Measurements from ENCODE around the gene NOC2L.
A peak's percentile ranks its signal among the peaks of the same experiment; 100 is the strongest.
"Not testable (repeated sequence)": the region's sequence is repeated elsewhere in the genome, so short reads cannot be mapped to it uniquely, and the experiment has no call there.

Gene NOC2L

GRCh38 chr1:906600-907420 is 52.2 kb downstream of the NOC2L start:
- no peak for TF ChIP-seq POLR2A (IDR thresholded peaks at IDR 0.05; ENCODE audit: low read depth, low read length)
- DNase-seq (ENCODE audit: insufficient read length, low spot score), result peak; percentile 30
- FAIRE-seq, result peak; percentile 61

DNA sequence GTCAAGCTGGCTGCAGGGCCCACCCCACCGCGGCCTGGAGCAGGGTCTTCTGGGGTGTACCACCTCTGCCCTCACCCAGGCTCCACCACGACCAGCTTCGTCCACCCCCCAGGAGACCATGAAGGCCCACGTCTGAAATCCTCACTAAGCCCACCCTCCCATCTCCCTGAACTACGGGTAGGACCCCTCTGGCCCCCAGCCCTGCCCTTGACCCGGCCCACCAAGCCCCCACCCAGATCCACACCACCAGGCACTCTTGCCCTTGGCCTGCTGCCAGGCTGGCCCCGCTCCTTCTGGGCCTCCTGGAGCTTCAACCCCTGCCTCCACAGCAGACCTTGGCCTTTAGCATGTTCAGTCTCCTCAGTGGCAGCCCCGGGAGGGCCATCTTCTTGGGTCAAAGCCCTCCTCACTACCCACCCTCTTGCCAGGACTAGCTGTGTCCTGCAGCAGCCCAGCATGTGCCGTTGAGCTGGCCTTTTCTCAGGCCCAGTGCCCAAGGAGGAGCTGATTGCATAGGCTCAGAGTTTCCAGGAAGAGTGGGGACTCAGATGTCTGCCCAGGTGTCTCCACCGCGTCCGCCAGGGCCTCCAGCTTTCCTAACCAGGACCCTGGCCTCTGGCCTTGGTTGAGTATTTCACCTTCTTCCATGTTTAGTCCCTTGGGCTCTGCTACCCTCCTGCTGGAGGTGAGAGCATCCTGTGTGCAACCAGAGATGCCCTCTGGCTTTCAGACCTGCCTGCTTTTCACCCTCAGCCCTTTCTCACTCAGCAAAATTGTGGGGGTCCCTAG is 53.1 kb downstream of the NOC2L start:
- TF ChIP-seq POLR2A (IDR thresholded peaks at IDR 0.05; ENCODE audit: low read depth, low read length), result no peak
- peak; percentile 24 for DNase-seq (ENCODE audit: insufficient read length, low spot score)
- no peak for FAIRE-seq

DNA sequence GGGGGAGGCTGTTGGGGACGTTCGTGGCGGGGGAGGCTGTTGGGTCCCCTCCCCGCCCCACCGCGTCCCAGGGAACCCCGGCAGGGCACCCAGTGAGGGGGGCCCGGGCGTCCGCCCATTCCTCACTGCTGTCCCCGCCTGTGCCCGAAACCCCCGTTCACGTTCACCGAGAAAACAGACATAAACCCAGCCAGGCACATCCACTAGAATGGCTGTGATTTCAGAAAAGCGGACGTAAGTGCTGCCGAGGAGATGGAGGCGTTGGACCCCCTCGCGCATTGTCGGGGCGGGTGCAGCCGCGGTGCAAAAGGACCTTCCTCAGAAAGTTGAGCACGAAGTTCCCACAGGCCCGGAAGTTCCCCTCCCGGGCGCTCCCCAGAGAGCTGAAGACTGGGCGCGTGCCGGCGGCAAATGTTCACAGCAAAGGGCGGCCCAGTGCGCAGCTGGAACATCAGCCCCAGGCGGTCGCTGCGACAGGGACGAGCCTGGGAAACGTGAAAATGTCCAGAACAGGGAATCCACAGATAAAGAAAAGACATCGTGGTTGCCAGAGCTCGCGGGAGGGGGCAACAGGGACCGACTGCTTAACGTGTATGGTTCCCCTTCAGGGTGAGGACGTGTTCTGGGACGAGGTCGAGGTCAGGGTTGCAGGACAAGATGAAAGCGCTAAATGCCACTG is 53.8 kb downstream of the NOC2L start:
- no peak for DNase-seq (ENCODE audit: insufficient read length, low spot score)
- no peak for FAIRE-seq
- TF ChIP-seq POLR2A (IDR thresholded peaks at IDR 0.05; ENCODE audit: low read depth, low read length), result no peak

DNA sequence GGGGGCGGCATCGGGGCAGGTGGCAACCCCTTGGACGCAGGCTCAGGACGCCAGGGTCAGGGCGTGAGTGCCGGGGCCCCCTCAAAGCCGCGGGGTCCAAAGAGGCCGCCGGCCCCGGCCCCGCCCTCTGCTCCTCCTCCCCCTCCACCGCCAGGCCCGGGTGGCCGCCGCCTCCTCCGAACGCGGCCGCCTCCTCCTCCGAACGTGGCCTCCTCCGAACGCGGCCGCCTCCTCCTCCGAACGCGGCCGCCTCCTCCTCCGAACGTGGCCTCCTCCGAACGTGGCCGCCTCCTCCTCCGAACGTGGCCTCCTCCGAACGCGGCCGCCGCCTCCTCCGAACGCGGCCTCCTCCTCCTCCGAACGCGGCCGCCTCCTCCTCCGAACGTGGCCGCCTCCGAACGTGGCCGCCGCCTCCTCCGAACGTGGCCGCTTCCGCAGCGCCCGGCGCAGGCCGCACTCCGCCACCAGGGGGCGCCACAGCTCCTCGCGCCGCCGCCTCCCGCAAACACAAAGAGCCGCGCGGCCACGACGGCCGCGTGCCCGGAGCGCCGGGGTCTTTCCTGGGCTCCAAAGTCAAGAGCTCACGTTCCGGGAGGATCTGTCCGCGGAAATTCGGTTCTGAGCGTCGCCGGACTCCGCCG is 54.6 kb downstream of the NOC2L start:
- FAIRE-seq (no peak), DNase-seq (ENCODE audit: insufficient read length, low spot score) (peak; percentile 57)
- TF ChIP-seq POLR2A (IDR thresholded peaks at IDR 0.05; ENCODE audit: low read depth, low read length), result no peak

DNA sequence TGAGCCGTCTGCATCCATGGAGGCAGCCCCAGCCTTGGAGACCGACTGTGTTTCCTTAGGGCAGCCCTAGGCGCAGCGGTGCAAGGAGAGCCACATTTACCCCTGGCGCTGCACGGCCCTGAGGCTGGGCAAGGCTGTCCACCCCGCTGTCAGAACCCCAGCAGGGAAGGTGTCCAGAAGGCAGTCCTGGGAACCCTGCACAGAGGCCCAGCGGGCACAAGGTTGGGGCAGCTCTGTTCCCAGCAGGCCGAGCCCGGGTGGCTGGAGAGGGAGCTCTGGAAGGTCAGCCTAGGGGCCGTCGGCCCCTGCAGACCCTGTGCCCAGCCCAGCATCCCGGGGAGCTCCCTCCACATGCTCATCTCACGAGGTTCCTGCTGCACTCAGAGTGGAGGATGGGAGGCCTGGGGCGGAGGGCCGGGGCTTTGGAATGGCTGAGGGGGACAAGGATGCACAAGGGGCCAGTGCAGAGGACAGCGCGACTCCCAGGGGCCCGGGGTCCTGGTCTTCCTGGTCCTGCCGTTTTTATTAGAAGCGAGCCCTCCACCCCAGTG is 55.3 kb downstream of the NOC2L start:
- FAIRE-seq, result no peak
- no peak for TF ChIP-seq POLR2A (IDR thresholded peaks at IDR 0.05; ENCODE audit: low read depth, low read length)
- peak; percentile 1 for DNase-seq (ENCODE audit: insufficient read length, low spot score)

- FAIRE-seq, result no peak
- no peak for TF ChIP-seq POLR2A (IDR thresholded peaks at IDR 0.05; ENCODE audit: low read depth, low read length)
- no peak for DNase-seq (ENCODE audit: insufficient read length, low spot score)
Observed at GRCh38 chr1:903305-903704, 55.8 kb downstream of the NOC2L start.

- no peak for TF ChIP-seq POLR2A (IDR thresholded peaks at IDR 0.05; ENCODE audit: low read depth, low read length)
- DNase-seq (ENCODE audit: insufficient read length, low spot score), result no peak
- no peak for FAIRE-seq
Observed at GRCh38 chr1:902802-903201, 56.3 kb downstream of the NOC2L start.

DNA sequence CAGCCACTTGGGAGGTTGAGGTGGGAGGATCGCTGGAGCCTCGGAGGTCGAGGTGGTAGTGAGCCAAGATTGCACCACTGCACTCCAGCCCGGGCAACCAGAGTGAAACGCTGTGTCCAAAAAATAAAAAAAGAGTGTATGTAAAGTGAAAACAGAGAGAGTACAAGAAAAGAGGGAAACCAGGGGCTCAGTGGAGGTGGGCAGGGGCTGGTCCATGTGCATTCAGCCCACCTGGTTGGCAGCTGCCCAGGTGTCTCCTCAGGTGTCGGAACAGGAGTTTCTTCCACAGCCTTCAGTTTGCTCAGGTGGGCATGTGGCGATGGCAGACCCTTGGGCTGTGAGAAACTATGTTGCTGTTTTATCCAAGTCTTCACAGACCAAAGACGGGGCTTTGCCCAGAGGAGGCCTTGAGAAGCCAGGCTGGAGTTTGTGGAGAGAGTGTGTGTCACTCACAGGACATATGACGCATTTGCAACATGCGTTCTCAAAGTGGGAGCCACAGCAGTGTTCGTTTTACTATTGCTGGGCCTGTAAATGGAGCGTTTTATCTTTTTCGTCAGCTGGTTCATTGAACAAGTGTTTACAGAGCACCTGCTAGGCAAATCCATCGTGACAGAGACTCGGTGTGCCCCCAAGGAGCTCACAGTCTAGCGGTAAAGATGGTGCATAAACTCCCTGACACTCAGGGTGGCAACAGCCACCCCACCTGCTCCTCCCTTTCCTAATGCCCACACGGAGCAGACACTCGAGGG is 57.8 kb downstream of the NOC2L start:
- no peak for FAIRE-seq
- no peak for DNase-seq (ENCODE audit: insufficient read length, low spot score)

DNA sequence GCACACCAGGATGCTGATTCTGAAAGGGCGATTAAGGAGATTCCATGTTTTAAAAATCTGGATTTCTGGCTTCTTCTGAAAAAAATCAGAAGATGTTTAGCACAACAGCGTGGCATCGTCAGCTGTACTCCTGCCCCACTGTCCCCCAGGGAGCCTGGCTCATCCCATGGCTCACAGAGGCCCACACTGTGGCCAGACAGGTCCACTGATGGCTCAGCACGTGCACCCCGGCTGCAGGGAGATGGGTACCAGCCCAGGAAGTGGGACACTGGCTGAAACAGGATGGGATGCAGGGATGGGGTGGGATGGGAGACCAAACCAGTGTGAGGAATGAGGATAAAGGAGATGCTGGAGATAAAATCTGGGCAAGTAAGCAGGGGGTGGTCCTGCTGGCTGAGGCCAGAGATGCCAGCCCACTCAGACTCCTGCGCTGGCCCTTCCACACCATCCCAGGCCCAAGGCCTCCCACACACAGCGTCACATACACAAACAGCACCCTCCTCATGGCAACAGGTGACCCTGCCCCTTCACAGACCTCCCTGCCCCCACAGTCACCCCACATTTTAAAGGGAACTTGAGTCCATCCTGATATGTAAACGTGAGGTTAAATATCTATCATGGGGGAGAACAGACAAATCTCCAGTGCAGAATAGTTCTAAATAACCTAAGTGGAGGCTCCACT is 59.3 kb downstream of the NOC2L start:
- DNase-seq (ENCODE audit: insufficient read length, low spot score) (no peak), FAIRE-seq (no peak)
- TF ChIP-seq POLR2A (IDR thresholded peaks at IDR 0.05; ENCODE audit: low read depth, low read length), result no peak

More for the DNA sequence above, 57.8 kb downstream of the NOC2L start:
- no peak for TF ChIP-seq POLR2A (IDR thresholded peaks at IDR 0.05; ENCODE audit: low read depth, low read length)

- DNase-seq (ENCODE audit: insufficient read length, low spot score); FAIRE-seq: not testable (repeated sequence)
Observed at GRCh38 chr1:897951-898350, 61.1 kb downstream of the NOC2L start.

DNA sequence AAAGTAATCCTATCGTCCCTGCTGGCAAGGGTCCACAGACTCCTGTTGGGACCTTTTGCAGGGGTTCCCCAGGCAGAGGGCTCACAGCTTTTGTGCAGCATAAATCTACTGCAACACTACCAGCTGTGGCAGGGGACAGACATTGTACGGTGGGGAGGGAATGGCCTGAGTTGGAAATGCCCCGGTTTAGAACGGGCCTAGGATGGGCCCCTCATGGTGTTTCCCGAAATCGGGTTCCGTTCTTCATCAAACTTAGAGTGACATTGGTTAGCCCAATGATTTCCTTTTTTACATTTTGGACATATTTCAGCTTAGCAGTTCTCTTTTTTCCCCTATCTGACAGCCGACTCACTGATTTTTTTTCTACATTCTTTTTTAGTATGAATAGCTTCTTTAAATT is 61.8 kb downstream of the NOC2L start:
- no peak for FAIRE-seq
- DNase-seq (ENCODE audit: insufficient read length, low spot score), result no peak
- TF ChIP-seq POLR2A (IDR thresholded peaks at IDR 0.05; ENCODE audit: low read depth, low read length), result no peak
